K562 (cell line): ENCODE measurements around the gene TBL1XR1.

Experiments used
- CBFB ChIP-seq: sonication (generic); formaldehyde crosslinking; IDR thresholded peaks from 2 replicates; pipeline ENCODE4 v1.4.0; 2020; ENCODE audit warnings: mild to moderate bottlenecking, missing genetic modification reagents
- ELK3 ChIP-seq: fragments of 450-650 bp; formaldehyde crosslinking; IDR thresholded peaks from 2 replicates; pipeline ENCODE4 v1.4.0; 2020; ENCODE audit warnings: mild to moderate bottlenecking
- EZH2 ChIP-seq: IDR thresholded peaks from 2 replicates; pipeline ENCODE4 v1.6.1; 2012; ENCODE audit warnings: low read depth, mild to moderate bottlenecking, inconsistent platforms, low read length, borderline replicate concordance
- RBM34 ChIP-seq: fragments of 200-400 bp; formaldehyde crosslinking; IDR thresholded peaks from 2 replicates; pipeline ENCODE4 v1.6.1; 2018; ENCODE audit warnings: low read length, borderline replicate concordance; ENCODE audit not compliant: insufficient read depth
- YY1 ChIP-seq, 3 experiments: IDR thresholded peaks; 2 replicates each; pipeline ENCODE4 v1.6.1; 2011; ENCODE audit warnings: low read length in 2 of 3, mild to moderate bottlenecking in 2 of 3, moderate library complexity in 2 of 3, borderline replicate concordance in 1 of 3, control low read depth in 1 of 3, low read depth in 1 of 3; ENCODE audit not compliant: insufficient read depth in 3 of 3, insufficient replicate concordance in 2 of 3, control insufficient read depth in 1 of 3, insufficient read length in 1 of 3; ENCODE audit errors: extremely low read depth in 1 of 3
- ZC3H4 ChIP-seq: sonication (generic); formaldehyde crosslinking; IDR thresholded peaks from 2 replicates; pipeline ENCODE4 v1.9.0; 2021; ENCODE audit warnings: missing genetic modification reagents, borderline replicate concordance
- ZNF253 ChIP-seq: fragments of 250-450 bp; sonication (Bioruptor Pico); conservative IDR thresholded peaks from 2 replicates; pipeline ENCODE4 v1.6.1; 2021; ENCODE audit warnings: mild to moderate bottlenecking
- ZNF354B ChIP-seq: fragments of 250-450 bp; sonication (Bioruptor Pico); IDR thresholded peaks from 2 replicates; pipeline ENCODE4 v1.4.0; 2020
- ZNF551 ChIP-seq: fragments of 250-450 bp; sonication (Bioruptor Pico); IDR thresholded peaks from 2 replicates; pipeline ENCODE4 v1.5.0; 2021; ENCODE audit warnings: mild to moderate bottlenecking, moderate library complexity

- TF ChIP-seq RBM34 = no peak
- TF ChIP-seq CBFB (CRISPR knock-in tag) = no peak
- TF ChIP-seq ELK3 (CRISPR knock-in tag) = no peak
- TF ChIP-seq ZNF253 (CRISPR knock-in tag) = no peak
- TF ChIP-seq ZNF551 = no peak
- TF ChIP-seq EZH2 = no peak
- no peak for TF ChIP-seq ZNF354B
- TF ChIP-seq ZC3H4 = no peak
- no peak for TF ChIP-seq YY1 (IDR thresholded peaks at IDR 0.05; ENCODE audit: borderline replicate concordance in 1 of 3, control insufficient read depth in 1 of 3, extremely low read depth in 1 of 3, insufficient read depth in 3 of 3, insufficient read length in 1 of 3, insufficient replicate concordance in 2 of 3, low read depth in 1 of 3, low read length in 2 of 3)
These were observed 3.5 kb downstream of the TBL1XR1 start for GRCh38 chr3:177193688-177194268.
